Activated T-helper 9 cell treated with anti-CD3 and anti-CD28 coated beads, Interleukin-2, amount 50 U/mL, for 16 hours (primary cell): Measurements from ENCODE around the gene PRSS16.

Experiments
- DNase-seq: peaks from one replicate; pipeline ENCODE4 v3.0.0-alpha.2; 2020; ENCODE audit warnings: low read depth

The PRSS16 gene

GRCh38 chr6:27287751-27288135 lies 40.2 kb downstream of the PRSS16 start:
- no peak for DNase-seq

- DNase-seq: no peak
Observed at GRCh38 chr6:27288136-27289044, 40.9 kb downstream of the PRSS16 start.

- no peak for DNase-seq
Observed at GRCh38 chr6:27290065-27290849, 42.8 kb downstream of the PRSS16 start.

GRCh38 chr6:27290850-27291208 lies 43.3 kb downstream of the PRSS16 start:
- no peak for DNase-seq

- no peak for DNase-seq
Observed at GRCh38 chr6:27293436-27294098, 46.1 kb downstream of the PRSS16 start.

- no peak for DNase-seq
Observed at GRCh38 chr6:27294409-27294808, 46.9 kb downstream of the PRSS16 start.

- no peak for DNase-seq
Observed at GRCh38 chr6:27295301-27296079, 48.0 kb downstream of the PRSS16 start.

- no peak for DNase-seq
Observed at GRCh38 chr6:27296106-27296783, 48.7 kb downstream of the PRSS16 start.

- no peak for DNase-seq
Observed at GRCh38 chr6:27297484-27297856, 50.0 kb downstream of the PRSS16 start.

GRCh38 chr6:27297857-27298730 lies 50.6 kb downstream of the PRSS16 start:
- DNase-seq: no peak

- no peak for DNase-seq
Observed at GRCh38 chr6:27303613-27304272, 56.2 kb downstream of the PRSS16 start.
